WTC11 (cell line): Measurements from ENCODE around the gene SAMD3.

Source experiments
- CTCF ChIP-seq: fragments of 200-600 bp; IDR thresholded peaks from 2 replicates; pipeline ENCODE4 v1.8.0; 2022; ENCODE audit warnings: antibody characterized with exemption
- E2F1 ChIP-seq: sonication (generic); formaldehyde crosslinking; IDR thresholded peaks from 2 replicates; pipeline ENCODE4 v1.8.0; 2022; ENCODE audit warnings: mild to moderate bottlenecking, missing genetic modification reagents
- ETV6 ChIP-seq: sonication (generic); formaldehyde crosslinking; IDR thresholded peaks from 2 replicates; pipeline ENCODE4 v1.8.1; 2022; ENCODE audit warnings: mild to moderate bottlenecking, missing genetic modification reagents
- FOXJ3 ChIP-seq: sonication (generic); formaldehyde crosslinking; IDR thresholded peaks from 2 replicates; pipeline ENCODE4 v1.9.0; 2021; ENCODE audit warnings: missing genetic modification reagents, mild to moderate bottlenecking, borderline replicate concordance
- GABPB1 ChIP-seq: sonication (generic); formaldehyde crosslinking; IDR thresholded peaks from 2 replicates; pipeline ENCODE4 v1.8.1; 2023; ENCODE audit warnings: mild to moderate bottlenecking, missing genetic modification reagents
- MYBL2 ChIP-seq: sonication (generic); formaldehyde crosslinking; IDR thresholded peaks from 2 replicates; pipeline ENCODE4 v1.8.1; 2023; ENCODE audit warnings: mild to moderate bottlenecking, moderate library complexity, missing genetic modification reagents
- NR1H2 ChIP-seq: sonication (generic); formaldehyde crosslinking; IDR thresholded peaks from 2 replicates; pipeline ENCODE4 v1.9.0; 2021; ENCODE audit warnings: mild to moderate bottlenecking, moderate library complexity, missing genetic modification reagents
- ZNF138 ChIP-seq: sonication (generic); formaldehyde crosslinking; conservative IDR thresholded peaks from 2 replicates; pipeline ENCODE4 v1.8.1; 2022; ENCODE audit warnings: mild to moderate bottlenecking, moderate library complexity, missing genetic modification reagents
- ZNF281 ChIP-seq: sonication (generic); formaldehyde crosslinking; IDR thresholded peaks from 2 replicates; pipeline ENCODE4 v1.8.0; 2023; ENCODE audit warnings: mild to moderate bottlenecking, missing genetic modification reagents

GRCh38 chr6:130222775-130223174 is at the start of gene SAMD3:
- TF ChIP-seq ETV6 (CRISPR knock-in tag): no peak
- TF ChIP-seq MYBL2 (CRISPR knock-in tag): no peak
- no peak for TF ChIP-seq CTCF
- TF ChIP-seq GABPB1 (CRISPR knock-in tag): no peak
- TF ChIP-seq E2F1 (CRISPR knock-in tag): no peak
- no peak for TF ChIP-seq ZNF138 (CRISPR knock-in tag)
- TF ChIP-seq NR1H2: no peak
- no peak for TF ChIP-seq FOXJ3 (CRISPR knock-in tag)
- TF ChIP-seq ZNF281 (CRISPR knock-in tag): no peak
